Neural progenitor cell (in vitro differentiated cells): ENCODE results near the gene SSTR4.

Source experiments
- CTCF ChIP-seq: fragments of 200-600 bp; sonication (generic); IDR thresholded peaks from 2 replicates; pipeline ENCODE4 v1.5.1; 2017; ENCODE audit warnings: antibody characterized with exemption, mild to moderate bottlenecking
- EZH2 ChIP-seq: fragments of 200-600 bp; sonication (generic); IDR thresholded peaks from 2 replicates; pipeline ENCODE4 v1.6.1; 2017; ENCODE audit warnings: antibody characterized with exemption, mild to moderate bottlenecking, moderate library complexity
- EZH2phosphoT487 ChIP-seq: fragments of 200-600 bp; sonication (generic); IDR thresholded peaks from 2 replicates; pipeline ENCODE4 v1.6.1; 2017; ENCODE audit warnings: antibody characterized with exemption

- TF ChIP-seq CTCF (no peak), EZH2 (no peak), EZH2phosphoT487 (no peak)
Measured at GRCh38 chr20:23035731-23036130, 619 bp downstream of the SSTR4 start.
